ENCODE measurements around the gene CNNM2.

- no peak for TF ChIP-seq EZH2 (IDR thresholded peaks at IDR 0.05; ENCODE audit: insufficient read depth, poor library complexity, severe bottlenecking)
- no peak for TF ChIP-seq EZH2phosphoT487 (IDR thresholded peaks at IDR 0.05; ENCODE audit: insufficient read depth, low read depth)
These were observed 67.7 kb downstream of the CNNM2 start for GRCh38 chr10:102985811-102986210.
